T-cell (primary cell): ENCODE measurements around the gene KNL1. TPM values are rescaled to one million over a fixed set of nuclear protein-coding genes. Genes with fewer than 3 reads are reported as not detected.

Experiments
- ATAC-seq, 4 experiments: fragments of 200-7000 bp in 3 of 4; fragments of 150-1000 bp in 1 of 4; cut with Tn5 transposase; replicated peaks in 1 of 4; 1 replicate in 3 of 4; 2 replicates in 1 of 4; pipeline ENCODE4 v1.10.0; 2021; ENCODE audit warnings: moderate library complexity in 3 of 4, mild to moderate bottlenecking in 2 of 4, moderate number of reproducible peaks in 1 of 4
- CTCF ChIA-PET, 2 donors: fragments of 300-600 bp; sonication (Branson Sonifier 250); formaldehyde crosslinking; loops; one replicate each; lab custom pipeline; 2022; ENCODE audit warnings: antibody characterized with exemption in 2 of 2; lab: Charles Lee
- POLR2A ChIA-PET, 2 donors: fragments of 300-600 bp; sonication (Branson Sonifier 250); formaldehyde crosslinking; loops; one replicate each; lab custom pipeline; 2022; ENCODE audit warnings: antibody characterized with exemption in 2 of 2; lab: Charles Lee
- DNase-seq, 35 experiments: peaks; one replicate each; pipeline versions ENCODE4 v3.0.0 to v3.0.0-alpha.2; 2013 to 2023
- H3K27ac ChIP-seq: one replicate; pipeline ENCODE4 v1.5.1; 2013; ENCODE audit warnings: low read length
- H3K27me3 ChIP-seq, 2 experiments: replicated peaks in 1 of 2; 1 replicate in 1 of 2; 2 replicates in 1 of 2; pipeline versions ENCODE4 v1.6.1 to v1.7.0; 2013; ENCODE audit warnings: low read length in 1 of 2, mixed read lengths in 1 of 2; ENCODE audit not compliant: control insufficient read depth in 2 of 2, insufficient read depth in 2 of 2; ENCODE audit errors: extremely low read depth in 1 of 2
- H3K36me3 ChIP-seq, 2 donors: 1 replicate in 1 of 2; 2 replicates in 1 of 2; pipeline versions ENCODE4 v1.6.1 to v1.7.0; 2013; ENCODE audit warnings: low read length in 1 of 2; ENCODE audit not compliant: control insufficient read depth in 2 of 2, insufficient read depth in 1 of 2; ENCODE audit errors: extremely low read depth in 1 of 2
- H3K4me1 ChIP-seq, 2 experiments: 1 replicate in 1 of 2; 2 replicates in 1 of 2; pipeline versions ENCODE4 v1.6.1 to v1.7.0; 2013; ENCODE audit warnings: low read length in 2 of 2, mixed read lengths in 1 of 2; ENCODE audit not compliant: insufficient read depth in 2 of 2, control insufficient read depth in 1 of 2; ENCODE audit errors: extremely low read depth in 1 of 2
- H3K4me3 ChIP-seq, 2 donors: 1 replicate in 1 of 2; 2 replicates in 1 of 2; pipeline versions ENCODE4 v1.5.1 to v1.7.0; 2013; ENCODE audit warnings: mild to moderate bottlenecking in 2 of 2, low read length in 1 of 2, moderate library complexity in 1 of 2; ENCODE audit not compliant: control insufficient read depth in 1 of 2; ENCODE audit errors: extremely low read depth in 1 of 2
- H3K9me3 ChIP-seq: 2 replicates; pipeline ENCODE4 v1.7.0; 2013
- H3K27ac Mint-ChIP-seq, 2 donors: one replicate each; pipeline ENCODE4 v1.8.0; 2020 to 2021; ENCODE audit warnings: mild to moderate bottlenecking in 2 of 2, mixed read lengths in 2 of 2
- H3K27me3 Mint-ChIP-seq, 2 donors: one replicate each; pipeline ENCODE4 v1.8.0; 2021 to 2022; ENCODE audit warnings: mixed read lengths in 2 of 2
- H3K36me3 Mint-ChIP-seq: one replicate; pipeline ENCODE4 v1.8.0; 2021; ENCODE audit warnings: mixed read lengths
- H3K4me1 Mint-ChIP-seq, 3 donors: one replicate each; pipeline ENCODE4 v1.8.0; 2020 to 2022; ENCODE audit warnings: mixed read lengths in 3 of 3, mild to moderate bottlenecking in 1 of 3
- H3K4me3 Mint-ChIP-seq, 3 donors: one replicate each; pipeline ENCODE4 v1.8.0; 2020 to 2022; ENCODE audit warnings: mild to moderate bottlenecking in 3 of 3, mixed read lengths in 3 of 3, moderate library complexity in 3 of 3
- H3K9me3 Mint-ChIP-seq, 3 donors: one replicate each; pipeline ENCODE4 v1.8.0; 2020 to 2022; ENCODE audit warnings: mixed read lengths in 3 of 3
- WGBS: methylation state at CpG from one replicate; pipeline ENCODE4 v1.1.5; 2013; ENCODE audit warnings: missing lambda C conversion rate; ENCODE audit not compliant: insufficient coverage; 5-methylcytosine and 5-hydroxymethylcytosine counted together
- total RNA-seq, 35 experiments: library from RNA in 6 of 35; stranded (reverse) in 6 of 35; fragments of 120-200 nt in 1 of 35; gene quantifications; one replicate each; pipeline versions ENCODE4 v1.2.1 to v1.2.4 and lab custom pipeline; 2013 to 2026

Gene KNL1
- total RNA-seq, 5 donors from 2014 or later (not counting 1 experiment from before 2014, with no cell fraction given) = 0.55 to 3.8 (median 1.7) TPM

DNA sequence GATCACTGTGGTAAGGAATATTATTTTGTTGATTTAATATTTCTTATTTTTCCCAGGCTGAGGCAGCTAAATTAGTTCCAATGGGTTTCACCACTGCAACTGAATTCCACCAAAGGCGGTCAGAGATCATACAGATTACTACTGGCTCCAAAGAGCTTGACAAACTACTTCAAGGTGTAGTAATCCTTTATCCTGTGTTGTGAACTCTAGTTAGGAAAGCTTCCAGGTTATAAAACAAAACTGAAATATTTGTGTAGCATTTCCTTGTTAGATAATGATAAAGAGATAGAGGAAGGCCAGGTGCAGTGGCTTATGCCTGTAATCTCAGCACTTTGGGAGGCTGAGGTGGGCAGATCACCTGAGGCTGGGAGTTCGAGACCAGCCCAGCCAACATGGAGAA lies 112.1 kb downstream of the KNL1 start:
- POLR2A ChIA-PET = no interaction called here
- 100% methylated on average over 1 of the region's 2 CpGs for WGBS
- no peak for ATAC-seq
- Histone ChIP-seq H3K4me1 (no peaks in the 10 kb centered on the region), H3K27me3 (no peaks in the 10 kb centered on the region), H3K27ac (no peak overlapping the region), H3K4me3 (no peak overlapping the region), H3K9me3 (no peaks in the 10 kb centered on the region), H3K36me3 (no peaks in the 10 kb centered on the region)
- Mint-ChIP-seq H3K4me3 (no peak overlapping the region), H3K27ac (no peak overlapping the region), H3K4me1 (no peaks in the 10 kb centered on the region), H3K36me3 (peaks cover 4% of the 10 kb centered on the region), H3K27me3 (no peaks in the 10 kb centered on the region), H3K9me3 (no peaks in the 10 kb centered on the region)
- CTCF ChIA-PET = interaction anchor here in 1 of 2 donors (0.5 to 0.7 kb wide), 2 partner anchors 28 to 442 kb away, joined by 3 read pairs; no protein-coding TSS in a partner anchor
- no peak for DNase-seq

Other genes with a start within 250 kb of the KNL1 start
- under 1 TPM in 1 of 5 donors, not detected in 4; 0.70 TPM for gene PHGR1, start 243.2 kb upstream of the KNL1 start, total RNA-seq
- 1 to 10 TPM in 1 of 5 donors, under 1 TPM in 4; 0.03 to 1.4 (median 0.18) TPM for gene DISP2, start 236.0 kb upstream of the KNL1 start, total RNA-seq
- 1 to 10 TPM; 3.8 to 8.0 (median 6.2) TPM for gene KNSTRN, start 211.5 kb upstream of the KNL1 start, total RNA-seq
- gene IVD, start 188.5 kb upstream of the KNL1 start, total RNA-seq = 10 to 100 TPM; 52.3 to 89.8 (median 81.4) TPM
- gene BAHD1, start 153.3 kb upstream of the KNL1 start, total RNA-seq = 10 to 100 TPM; 31.1 to 50.9 (median 48.1) TPM
- gene CHST14, start 123.3 kb upstream of the KNL1 start, total RNA-seq = 10 to 100 TPM in 2 of 5 donors, 1 to 10 TPM in 3; 5.8 to 13.3 (median 9.9) TPM
- gene CCDC32, start 29.2 kb upstream of the KNL1 start, total RNA-seq = 10 to 100 TPM; 19.9 to 31.5 (median 27.2) TPM
- 10 to 100 TPM; 17.4 to 24.7 (median 18.9) TPM for gene RPUSD2, start 24.9 kb upstream of the KNL1 start, total RNA-seq
- 1 to 10 TPM in 4 of 5 donors, under 1 TPM in 1; 0.85 to 2.5 (median 1.2) TPM for gene RAD51, start 100.9 kb downstream of the KNL1 start, total RNA-seq
- 10 to 100 TPM; 23.9 to 32.3 (median 26.9) TPM for gene RMDN3, start 161.0 kb downstream of the KNL1 start, total RNA-seq
- gene GCHFR, start 169.8 kb downstream of the KNL1 start, total RNA-seq = 10 to 100 TPM; 13.7 to 29.9 (median 28.4) TPM
- gene C15orf62, start 175.7 kb downstream of the KNL1 start, total RNA-seq = 1 to 10 TPM in 4 of 5 donors, under 1 TPM in 1; 0.60 to 3.2 (median 2.4) TPM
- gene ZFYVE19, start 212.8 kb downstream of the KNL1 start, total RNA-seq = 10 to 100 TPM; 20.0 to 38.9 (median 30.8) TPM
- 10 to 100 TPM; 33.1 to 47.5 (median 45.1) TPM for gene DNAJC17, start 213.2 kb downstream of the KNL1 start, total RNA-seq
- gene PPP1R14D, start 234.5 kb downstream of the KNL1 start, total RNA-seq = not detected
- gene SPINT1, start 249.8 kb downstream of the KNL1 start, total RNA-seq = 1 to 10 TPM; 1.6 to 6.6 (median 5.1) TPM